ENCODE measurements around the gene ITPR2. TPM values are rescaled to one million over a fixed set of nuclear protein-coding genes. Genes with fewer than 3 reads are reported as not detected.

ITPR2 gene
- polyA plus RNA-seq, 2 of the 4 experiments (the other 2 are of a cell fraction), result 3.1 to 8.1 TPM

GRCh38 chr12:26686408-26686807, 146.6 kb downstream of the ITPR2 start:
- TF ChIP-seq USF2 (IDR thresholded peaks at IDR 0.05) (no peak), ZC3H11A (IDR thresholded peaks at IDR 0.05) (no peak), CHD4 (IDR thresholded peaks at IDR 0.05; ENCODE audit: borderline replicate concordance) (no peak), RAD21 (conservative IDR thresholded peaks at IDR 0.05 in 1 of 2, IDR thresholded peaks at IDR 0.05 in 1 of 2) (no peak), MYC (IDR thresholded peaks at IDR 0.05; ENCODE audit: borderline replicate concordance, low read length) (no peak), CHD2 (IDR thresholded peaks at IDR 0.05; ENCODE audit: low read length, partially characterized antibody) (no peak), CBX2 (IDR thresholded peaks at IDR 0.05; ENCODE audit: borderline replicate concordance, low read depth) (no peak), ZFP36 (IDR thresholded peaks at IDR 0.05; ENCODE audit: borderline replicate concordance, partially characterized antibody) (no peak), PBX3 (IDR thresholded peaks at IDR 0.05) (no peak), HMGXB4 (CRISPR knock-in tag; IDR thresholded peaks at IDR 0.05; ENCODE audit: borderline replicate concordance) (no peak), JUNB (IDR thresholded peaks at IDR 0.05) (no peak), HES2 (IDR thresholded peaks at IDR 0.05) (no peak), EHF (CRISPR knock-in tag; IDR thresholded peaks at IDR 0.05) (no peak)
- Histone ChIP-seq H3K4me3 (no peak overlapping the region), H3K4me1 (peaks cover 9% of the 10 kb centered on the region; the same call in 2 of the 3 replicates), H3K9me3 (0 out of 3 replicates have a peak, but pooled peaks cover 2% of the 10 kb centered on the region), H3K4me2 (no peak overlapping the region), H3K27ac (no peak overlapping the region)
- 66% methylated on average over 4 of the region's 4 CpGs for WGBS (ENCODE audit: missing lambda C conversion rate)
- DNase-seq (ENCODE audit: low read depth in 1 of 2, low spot score in 1 of 2) (no peak), ATAC-seq (no peak), FAIRE-seq (no peak)
- ChIA-PET POLR2A (no interaction called here), CTCF (no interaction called here)

GRCh38 chr12:26684101-26684500, 148.9 kb downstream of the ITPR2 start:
- no peak for TF ChIP-seq ZSCAN20 (CRISPR knock-in tag; IDR thresholded peaks at IDR 0.05)
- no peak for TF ChIP-seq RARB (CRISPR knock-in tag; IDR thresholded peaks at IDR 0.05)
- no peak for TF ChIP-seq TFCP2L1 (CRISPR knock-in tag; IDR thresholded peaks at IDR 0.05)
- no peak for TF ChIP-seq USF2 (IDR thresholded peaks at IDR 0.05)
- TF ChIP-seq TP53 (CRISPR knock-in tag; IDR thresholded peaks at IDR 0.05), result no peak
- no peak for TF ChIP-seq EHF (CRISPR knock-in tag; IDR thresholded peaks at IDR 0.05)
- TF ChIP-seq KDM5A (IDR thresholded peaks at IDR 0.05), result no peak
- TF ChIP-seq CHD4 (IDR thresholded peaks at IDR 0.05; ENCODE audit: borderline replicate concordance), result no peak
- TF ChIP-seq ESRRA (IDR thresholded peaks at IDR 0.05; ENCODE audit: borderline replicate concordance, low read length), result no peak
- TF ChIP-seq CBX8 (IDR thresholded peaks at IDR 0.05), result no peak
- no peak for TF ChIP-seq MAFK (IDR thresholded peaks at IDR 0.05; ENCODE audit: partially characterized antibody)
- TF ChIP-seq GATA3 (IDR thresholded peaks at IDR 0.05; ENCODE audit: borderline replicate concordance), result no peak
- no peak for TF ChIP-seq RAD21 (conservative IDR thresholded peaks at IDR 0.05 in 1 of 2, IDR thresholded peaks at IDR 0.05 in 1 of 2)
- 0 out of 3 replicates have a peak, but pooled peaks cover 2% of the 10 kb centered on the region for H3K9me3 ChIP-seq
- POLR2A ChIA-PET, result no interaction called here
- no peaks in the 10 kb centered on the region; the same call in 2 of the 3 replicates for H3K4me1 ChIP-seq
- no peak overlapping the region for H3K4me2 ChIP-seq
- no peak for DNase-seq (ENCODE audit: low read depth in 1 of 2, low spot score in 1 of 2)
- H3K4me3 ChIP-seq, result no peak overlapping the region
- CTCF ChIA-PET, result interaction anchor here (1.4 kb wide), 1 partner anchor 565 kb away, joined by 4 read pairs; no protein-coding TSS in a partner anchor
- H3K27ac ChIP-seq, result no peak overlapping the region
- no peak for ATAC-seq
- no peak for FAIRE-seq

Measured in A549 (cell line).